Measurements from ENCODE around the gene MST1R.

The MST1R gene

DNA sequence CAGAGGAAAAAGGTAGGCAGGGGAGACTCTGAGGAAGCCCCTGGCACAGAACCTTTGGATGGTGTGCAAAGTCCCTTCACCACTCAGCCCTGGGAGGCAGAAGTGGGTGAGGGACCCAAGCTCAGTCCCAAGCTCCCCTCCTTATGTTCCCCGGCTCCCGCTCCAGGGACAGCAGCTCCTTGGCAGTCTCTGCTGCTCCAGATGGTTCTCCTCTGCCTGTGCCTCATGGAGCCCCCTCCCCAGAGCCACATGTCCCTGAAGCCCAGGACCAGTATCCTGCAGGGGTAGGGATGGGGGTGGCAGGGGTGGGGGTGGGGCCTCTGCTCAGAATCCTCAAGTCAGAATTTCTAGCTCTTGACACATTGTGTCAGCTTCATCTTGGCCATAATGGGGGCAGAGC, 26.0 kb downstream of the MST1R start:
- no peak for DNase-seq (ENCODE audit: low read depth in 3 of 3)

DNA sequence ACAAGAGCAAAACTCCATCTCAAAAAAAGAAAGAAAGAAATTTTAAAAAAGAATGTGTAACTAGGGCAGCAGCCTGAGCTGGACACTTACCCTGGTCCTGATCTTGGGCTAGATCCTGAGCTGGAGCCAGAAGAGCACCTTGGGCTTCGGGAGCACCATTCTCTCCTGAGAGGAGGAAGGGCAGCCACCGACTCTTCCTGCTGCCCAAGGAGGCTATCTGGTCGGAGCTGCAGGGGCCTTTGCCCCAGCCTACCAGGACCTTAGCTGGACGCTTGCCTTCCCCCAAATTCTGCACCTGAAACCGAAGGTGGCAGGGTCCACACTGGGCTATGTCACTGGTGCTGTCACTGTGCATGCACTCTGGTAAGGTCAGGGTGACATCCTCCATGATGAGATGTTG, 27.1 kb downstream of the MST1R start:
- no peak for DNase-seq (ENCODE audit: low read depth in 3 of 3)

DNA sequence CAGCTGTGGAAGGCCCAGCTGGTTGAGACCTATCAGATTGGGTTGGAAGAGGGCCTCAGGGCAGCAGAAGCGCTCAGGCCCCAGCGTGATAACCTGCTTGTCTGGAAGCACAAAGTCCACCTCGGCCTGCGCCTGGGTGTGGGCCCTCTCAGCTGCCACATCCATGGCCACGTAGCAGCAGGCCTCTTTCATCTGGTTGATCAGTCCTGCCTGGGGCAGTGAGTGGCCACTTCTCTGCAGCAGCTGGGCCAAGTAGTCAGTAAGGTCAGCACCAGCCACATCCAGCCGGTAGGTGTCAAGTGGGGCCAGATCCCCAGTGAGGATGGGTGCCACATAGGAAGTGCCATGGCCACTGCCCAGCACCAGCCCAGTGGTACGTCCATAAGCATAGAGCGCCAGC, 30.1 kb downstream of the MST1R start:
- DNase-seq (ENCODE audit: low read depth in 3 of 3) = no peak

DNA sequence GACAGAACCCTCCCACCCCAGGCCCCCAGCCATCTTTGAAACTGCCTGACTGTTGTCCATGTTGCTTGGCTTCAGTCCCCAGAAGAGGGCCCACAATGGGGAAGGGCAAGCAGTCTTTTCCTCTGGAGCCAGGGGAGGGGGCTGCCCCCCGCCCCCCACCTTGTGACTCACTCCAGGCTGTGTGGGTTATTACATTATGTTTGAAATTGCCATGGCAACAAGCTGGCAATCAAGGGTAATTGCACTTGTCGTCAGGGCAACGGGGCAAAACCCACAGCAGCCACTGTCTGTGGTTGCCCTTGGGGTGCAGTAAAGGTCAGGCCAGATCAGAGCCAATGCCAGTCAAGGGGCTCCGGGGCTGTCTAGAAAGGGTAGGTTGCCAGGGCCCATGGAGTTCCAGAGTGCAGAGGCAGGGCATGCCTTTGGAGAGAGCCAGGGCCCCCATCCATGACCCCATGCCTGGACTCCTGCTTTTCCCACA, 30.8 kb downstream of the MST1R start:
- no peak for DNase-seq (ENCODE audit: low read depth in 3 of 3)

DNA sequence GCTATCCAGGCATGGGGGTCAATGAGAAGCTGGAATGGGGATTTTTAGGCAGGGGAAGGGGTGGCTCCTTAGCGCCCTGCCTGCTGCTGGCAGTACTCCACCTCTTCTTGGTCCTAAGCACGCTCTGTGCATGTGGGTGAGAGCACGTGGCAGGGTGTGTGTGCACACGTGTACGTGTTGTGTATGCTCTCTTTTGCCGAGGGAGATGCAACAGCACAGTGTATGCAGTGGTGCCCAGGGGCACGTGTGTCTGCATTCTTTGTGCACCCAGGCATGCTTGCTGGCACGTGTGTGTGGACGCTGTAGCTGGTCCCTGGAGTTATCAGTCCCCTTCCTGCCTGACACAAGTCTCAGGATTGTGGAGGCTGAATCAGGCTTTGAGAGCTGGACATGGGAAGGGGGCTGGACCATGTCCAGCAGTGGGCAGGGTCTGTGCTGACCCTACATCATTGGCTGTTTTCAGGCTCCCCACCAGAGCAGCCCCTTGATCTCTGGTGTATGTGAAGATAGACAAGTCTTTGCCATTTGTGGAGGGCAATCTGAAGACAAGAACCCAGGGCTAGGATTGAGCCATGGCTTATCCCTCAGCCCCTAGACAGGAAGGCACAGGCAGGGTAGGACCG, 32.0 kb downstream of the MST1R start:
- DNase-seq (ENCODE audit: low read depth in 3 of 3) = no peak

DNA sequence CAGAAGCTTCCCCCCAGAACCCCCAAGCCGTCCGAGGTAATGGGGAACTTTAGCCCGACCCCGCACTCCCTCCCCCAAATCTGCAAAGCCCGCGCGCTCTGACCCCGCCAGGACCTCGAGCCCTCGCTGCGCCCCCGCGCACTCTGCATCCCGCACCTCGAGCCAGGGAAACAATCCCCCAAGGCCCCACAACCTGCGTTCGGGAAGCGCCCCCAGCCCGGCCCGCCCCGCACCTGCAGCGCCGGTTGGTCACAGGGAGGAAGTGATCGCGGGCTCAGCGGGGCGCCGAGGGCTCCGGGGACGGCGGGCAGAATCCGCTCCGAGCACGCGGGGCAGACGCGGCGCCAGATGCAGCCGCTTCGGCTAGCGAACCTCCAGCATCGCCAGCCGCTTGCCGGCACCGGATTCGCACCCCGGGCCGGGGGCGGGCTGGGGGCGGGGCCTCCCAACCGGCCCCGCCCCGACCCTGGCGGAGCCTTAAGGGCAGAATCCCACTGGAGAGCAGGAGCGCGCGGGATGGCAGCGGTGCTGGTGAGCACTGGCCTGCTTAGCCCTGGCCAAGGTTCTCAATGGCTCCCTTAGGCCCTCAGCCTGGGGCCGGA, 34.0 kb downstream of the MST1R start, which contains the start of gene CAMKV:
Gene CAMKV (minus strand): TSS at position 382 of the 602 bp plus-strand sequence. CDS start 7,518 bp downstream, outside the sequence.
- no peak for DNase-seq (ENCODE audit: low read depth in 3 of 3)

GRCh38 chr3:49868862-49869466, 34.7 kb downstream of the MST1R start:
- DNase-seq (ENCODE audit: low read depth in 3 of 3) = no peak

GRCh38 chr3:49867871-49868321, 35.8 kb downstream of the MST1R start:
- no peak for DNase-seq (ENCODE audit: low read depth in 3 of 3)

DNA sequence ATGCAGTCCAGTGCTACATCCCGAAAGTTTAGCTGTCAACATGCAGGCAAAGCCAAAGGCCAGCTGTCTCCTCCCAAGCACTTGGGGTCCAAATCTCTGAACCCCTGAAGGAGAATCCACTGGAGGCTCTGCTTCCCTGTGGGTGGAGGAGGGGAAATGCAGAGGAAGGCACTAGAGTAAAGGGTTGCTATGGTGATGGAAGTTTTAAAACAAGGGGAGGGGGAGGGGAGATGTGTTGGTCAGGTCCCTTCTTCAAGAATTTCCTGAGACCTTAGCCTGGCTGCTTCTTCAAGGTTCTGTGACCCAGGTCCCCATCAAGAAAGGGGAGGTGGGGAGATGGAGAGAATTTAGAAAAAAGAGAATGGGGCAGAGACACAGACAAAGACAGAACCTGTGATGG, 36.3 kb downstream of the MST1R start:
- no peak for DNase-seq (ENCODE audit: low read depth in 3 of 3)

GRCh38 chr3:49865198-49865784, 38.4 kb downstream of the MST1R start:
- DNase-seq (ENCODE audit: low read depth in 3 of 3) = no peak

DNA sequence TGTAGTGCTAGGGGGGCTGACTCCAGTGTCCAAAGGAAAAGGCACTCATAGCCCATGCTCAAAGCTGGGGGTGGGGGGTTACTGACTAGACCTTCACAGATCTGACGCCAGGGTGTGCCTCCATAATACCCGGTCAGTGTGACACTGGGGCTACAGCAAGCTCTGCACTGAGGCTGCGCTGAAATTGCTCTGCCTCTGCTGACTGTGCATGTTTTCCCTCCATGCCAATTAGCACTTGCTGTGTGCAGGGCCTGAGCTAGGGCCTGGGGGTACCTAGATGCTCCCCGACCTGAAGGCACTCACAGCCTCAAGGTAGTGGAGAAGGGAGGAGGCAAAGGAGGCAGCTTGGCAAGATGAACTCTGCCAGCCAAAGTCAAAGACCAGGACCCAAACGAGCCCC, 39.2 kb downstream of the MST1R start:
- no peak for DNase-seq (ENCODE audit: low read depth in 3 of 3)

DNA sequence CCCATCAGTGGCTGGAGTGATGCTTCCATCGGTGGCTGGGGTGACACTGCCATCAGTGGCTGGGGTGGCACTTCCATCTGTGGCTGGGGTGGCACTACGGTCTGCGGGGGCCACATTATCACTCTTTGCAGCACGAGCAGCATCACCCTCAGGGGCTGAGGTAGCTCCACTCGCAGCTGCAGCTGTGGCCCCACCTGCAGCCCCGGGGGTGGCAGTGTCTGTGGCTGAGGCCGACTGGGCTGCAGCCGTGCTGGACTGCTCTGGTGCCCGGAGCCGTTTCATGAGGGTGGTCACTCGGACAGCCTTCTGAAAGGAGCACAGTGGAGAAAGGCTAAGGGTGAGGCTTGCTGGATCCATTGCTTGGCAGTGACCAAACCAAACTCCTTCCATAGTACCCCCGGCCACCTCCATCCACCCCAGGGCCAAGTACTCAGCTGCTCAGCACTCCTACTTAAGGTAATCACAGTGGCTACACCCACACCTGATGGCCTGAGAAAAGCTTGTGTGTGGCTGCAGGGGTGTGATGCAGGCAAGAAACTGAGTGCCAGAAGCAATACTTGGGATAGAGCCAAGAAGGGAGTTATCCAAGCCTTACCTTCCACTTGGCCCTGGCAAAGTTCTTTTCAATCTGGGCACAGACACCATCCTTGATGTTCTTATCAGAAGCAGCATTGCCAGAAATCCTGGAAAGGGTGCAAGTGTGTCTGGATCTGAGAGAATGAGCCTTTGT, 43.9 kb downstream of the MST1R start:
- DNase-seq (ENCODE audit: low read depth in 3 of 3) = no peak

GRCh38 chr3:49856181-49857005, 47.3 kb downstream of the MST1R start, which contains the start of gene TRAIP:
Gene TRAIP, minus strand, starts transcription at chr3:49856564. Its CDS starts 111 bp downstream, at chr3:49856453.
- peak; percentile 91 to 95 (median 94) for DNase-seq (ENCODE audit: low read depth in 3 of 3)

DNA sequence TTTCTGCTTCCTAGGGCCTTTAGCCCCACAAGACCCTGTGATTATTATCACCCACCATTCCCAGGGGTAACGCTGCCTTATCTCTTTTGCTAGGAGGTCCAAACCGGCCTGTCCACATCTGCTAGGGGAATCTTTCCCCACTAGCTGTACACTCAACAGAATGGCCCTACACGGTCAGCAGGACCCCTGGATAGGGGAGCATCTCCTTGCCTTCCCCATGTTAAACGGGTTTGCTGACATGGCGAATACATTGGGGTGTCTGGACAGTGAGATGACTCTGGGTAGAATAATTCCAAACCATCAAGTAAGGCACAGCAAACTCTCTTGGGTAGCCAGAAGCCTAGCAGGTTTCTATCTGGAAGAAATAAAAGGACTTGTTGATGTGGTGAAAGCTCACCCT, 48.0 kb downstream of the MST1R start:
- no peak for DNase-seq (ENCODE audit: low read depth in 3 of 3)

- DNase-seq (ENCODE audit: low read depth in 3 of 3) = no peak
Observed at GRCh38 chr3:49845694-49846093, 58.0 kb downstream of the MST1R start.

DNA sequence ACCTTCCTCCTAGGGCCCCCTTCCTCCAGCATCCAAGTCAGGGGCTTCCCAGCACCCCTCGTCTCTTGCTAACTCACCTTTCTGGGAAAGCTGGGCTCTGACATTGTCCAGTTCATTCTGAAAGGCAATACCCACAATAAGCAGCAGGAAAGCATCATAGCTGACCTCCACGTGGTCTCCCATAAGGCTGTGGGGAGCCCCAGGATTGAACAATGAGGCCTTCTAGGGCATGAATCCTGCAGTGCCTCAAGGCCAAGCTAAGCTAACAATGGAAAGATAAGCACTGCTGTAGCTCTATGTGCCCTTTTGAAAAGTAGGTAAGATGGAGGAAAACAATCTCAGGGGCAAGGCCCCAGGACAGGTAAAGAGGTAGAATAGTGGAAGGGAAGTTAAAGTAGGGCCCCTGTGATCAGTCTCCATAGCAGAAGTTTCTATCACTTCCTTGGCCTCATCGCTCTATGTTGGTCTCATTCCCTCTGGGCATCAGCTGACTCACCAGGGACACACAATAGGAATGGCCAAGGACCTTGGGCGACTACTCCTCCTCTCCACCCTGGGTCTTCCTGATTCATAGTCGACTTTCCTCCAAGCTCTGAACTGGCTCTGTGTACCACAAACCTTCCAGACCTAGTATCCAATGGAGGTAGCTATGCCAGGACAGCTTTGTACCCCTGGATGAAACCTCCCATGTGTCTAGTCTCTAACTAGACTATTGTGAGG, 59.0 kb downstream of the MST1R start:
- no peak for DNase-seq (ENCODE audit: low read depth in 3 of 3)

DNA sequence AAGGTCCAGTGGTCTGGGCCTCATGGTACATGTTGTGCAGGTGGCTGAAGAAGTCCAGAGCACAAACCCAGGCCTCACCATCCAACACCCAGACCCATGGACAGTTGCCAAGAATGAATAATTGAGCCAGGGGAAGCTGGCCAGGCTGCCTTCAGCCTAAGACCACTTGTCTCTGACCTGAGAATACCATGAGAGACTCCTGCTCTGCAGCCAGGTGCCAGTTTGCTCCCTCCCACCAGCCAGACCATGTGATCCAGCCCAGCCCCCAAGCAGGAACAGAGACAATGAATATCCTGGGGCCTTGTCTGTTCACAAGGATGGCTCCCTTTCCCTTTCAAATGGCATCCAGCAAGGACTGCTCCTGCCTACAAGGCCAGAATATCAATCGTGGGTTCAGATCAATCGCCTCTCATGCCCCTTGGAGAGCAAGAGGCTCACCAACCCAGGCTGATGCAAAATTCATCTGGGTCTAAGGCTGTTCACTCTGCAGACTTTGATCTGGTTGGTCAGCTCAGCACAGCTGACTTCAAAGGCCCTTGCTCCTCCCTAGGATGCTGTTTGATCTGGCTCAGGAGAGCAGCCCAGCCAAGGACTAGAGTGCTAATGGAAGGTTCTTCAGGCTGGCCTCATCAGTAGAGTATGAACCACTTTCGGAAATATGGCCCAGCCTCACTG, 60.7 kb downstream of the MST1R start:
- no peak for DNase-seq (ENCODE audit: low read depth in 3 of 3)

DNA sequence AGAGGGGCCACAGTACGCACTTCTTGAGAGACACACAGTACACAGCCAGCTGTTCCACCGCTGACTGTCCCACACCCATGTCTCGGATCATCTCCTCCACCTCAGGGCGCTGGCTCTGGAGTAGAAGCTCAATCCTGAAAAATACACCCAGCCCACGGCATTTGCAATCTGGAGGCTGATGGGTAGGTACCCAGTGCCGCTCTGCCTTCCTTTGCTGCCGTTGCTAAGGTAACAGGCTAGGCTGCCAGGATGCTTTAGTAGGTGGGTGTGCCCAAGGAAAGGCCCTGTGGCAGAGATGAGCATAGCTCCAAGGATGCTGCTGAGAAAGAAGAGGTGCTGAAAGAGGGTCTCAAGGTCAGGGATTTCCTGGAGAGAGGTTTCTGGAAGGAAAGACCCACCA, 61.9 kb downstream of the MST1R start:
- DNase-seq (ENCODE audit: low read depth in 3 of 3) = no peak

- no peak for DNase-seq (ENCODE audit: low read depth in 3 of 3)
Observed at GRCh38 chr3:49841126-49841696, 62.5 kb downstream of the MST1R start.
